Measurements from ENCODE around the gene B3GALT6. TPM values are rescaled to one million over a fixed set of nuclear protein-coding genes. Genes with fewer than 3 reads are reported as not detected.

The B3GALT6 gene
- total and polyA plus RNA-seq, 2 experiments from 2014 or later: 5.5 to 26.5 TPM

GRCh38 chr1:1225238-1225845, 6.7 kb upstream of the B3GALT6 start:
- Histone ChIP-seq H3K27me3 (ENCODE audit: insufficient read depth) (no peaks in the 10 kb centered on the region), H3K4me3 (no peak overlapping the region), H3K27ac (ENCODE audit: low read depth) (no peak overlapping the region), H3K36me3 (ENCODE audit: insufficient read depth) (peaks cover 3% of the 10 kb centered on the region; the same call in 1 of the 2 replicates), H4K20me1 (replicated peaks; ENCODE audit: insufficient read depth) (peaks cover 5% of the 10 kb centered on the region; the same call in 1 of the 2 replicates), H3K4me2 (no peak overlapping the region), H3K9me2 (ENCODE audit: insufficient read depth) (no peaks in the 10 kb centered on the region), H3K79me2 (replicated peaks; ENCODE audit: insufficient read depth) (peaks cover 21% of the 10 kb centered on the region), H3F3A (replicated peaks; ENCODE audit: low read depth) (no peaks in the 10 kb centered on the region), H2AFZ (no peak overlapping the region), H3K4me1 (ENCODE audit: insufficient read depth) (no peaks in the 10 kb centered on the region)
- Mint-ChIP-seq H3K36me3 (ENCODE audit: low read depth) (peaks cover 38% of the 10 kb centered on the region), H3K27ac (0 out of 2 replicates have a peak overlapping the region, but pooled peaks have one; percentile 4), H3K4me1 (no peaks in the 10 kb centered on the region), H3K4me3 (no peak overlapping the region), H3K27me3 (ENCODE audit: insufficient read depth, low read depth, poor library complexity) (peaks cover 9% of the 10 kb centered on the region), H3K9me3 (no peaks in the 10 kb centered on the region; the same call in 2 of the 3 replicates)
- TF ChIP-seq ETS1 (IDR thresholded peaks at IDR 0.05) (no peak), CTCF (conservative IDR thresholded peaks at IDR 0.05; ENCODE audit: low read depth in 2 of 2) (no peak), EZH2phosphoT487 (IDR thresholded peaks at IDR 0.05; ENCODE audit: unreplicated experiment) (no peak), ZNF462 (CRISPR knock-in tag; IDR thresholded peaks at IDR 0.05) (no peak), EZH2 (IDR thresholded peaks at IDR 0.05; ENCODE audit: low read depth, unreplicated experiment) (no peak), ZNF331 (CRISPR knock-in tag; IDR thresholded peaks at IDR 0.05; ENCODE audit: low read depth) (no peak), REST (IDR thresholded peaks at IDR 0.05; ENCODE audit: unreplicated experiment) (no peak), STAT1 (IDR thresholded peaks at IDR 0.05; ENCODE audit: unreplicated experiment) (no peak), CREB1 (CRISPR knock-in tag; IDR thresholded peaks at IDR 0.05; ENCODE audit: low read depth) (no peak), POLR2AphosphoS5 (IDR thresholded peaks at IDR 0.05; ENCODE audit: low read depth) (no peak), ZNF114 (CRISPR knock-in tag; IDR thresholded peaks at IDR 0.05) (no peak), JUNB (IDR thresholded peaks at IDR 0.05; ENCODE audit: unreplicated experiment) (no peak), NANOG (IDR thresholded peaks at IDR 0.05; ENCODE audit: borderline replicate concordance) (no peak)
- DNase-seq (ENCODE audit: low spot score) (no peak), ATAC-seq (no peak)

Data from GM23338 (cell line).